CD4-positive, alpha-beta T cell (primary cell): Measurements from ENCODE around the gene CSNK1A1. TPM values are rescaled to one million over a fixed set of nuclear protein-coding genes. Genes with fewer than 3 reads are reported as not detected.
"Not testable (repeated sequence)": the region's sequence is repeated elsewhere in the genome, so short reads cannot be mapped to it uniquely, and the experiment has no call there.

ENCODE experiments used
- ATAC-seq: fragments of 200-7000 bp; cut with Tn5 transposase; one replicate; pipeline ENCODE4 v1.10.0; 2022; ENCODE audit warnings: mild to moderate bottlenecking; ENCODE audit not compliant: poor library complexity
- CTCF ChIA-PET: fragments of 350-600 bp; sonication (Branson Sonifier 250); formaldehyde crosslinking; loops from one replicate; lab custom pipeline; 2021; ENCODE audit warnings: antibody characterized with exemption, inconsistent platforms; lab: Charles Lee
- POLR2A ChIA-PET: fragments of 350-600 bp; sonication (Branson Sonifier 250); formaldehyde crosslinking; loops from one replicate; lab custom pipeline; 2021; ENCODE audit warnings: antibody characterized with exemption, inconsistent platforms; lab: Charles Lee
- DNase-seq, 14 experiments: peaks; one replicate each; pipeline ENCODE4 v3.0.0-alpha.2; 2013 to 2020; ENCODE audit warnings: mixed read lengths in 2 of 14
- H3K27ac ChIP-seq, 2 donors: one replicate each; pipeline versions ENCODE4 v1.5.1 to v1.7.0; 2013; ENCODE audit warnings: low read length in 2 of 2, low read depth in 1 of 2, mild to moderate bottlenecking in 1 of 2
- H3K27me3 ChIP-seq, 2 experiments: 1 replicate in 1 of 2; 2 replicates in 1 of 2; pipeline versions ENCODE4 v1.6.1 to v1.7.0; 2013; ENCODE audit warnings: low read length in 2 of 2, control low read depth in 1 of 2, mild to moderate bottlenecking in 1 of 2, moderate library complexity in 1 of 2; ENCODE audit not compliant: insufficient read depth in 2 of 2, control insufficient read depth in 1 of 2
- H3K36me3 ChIP-seq: one replicate; pipeline ENCODE4 v1.6.1; 2013; ENCODE audit warnings: low read length, control low read depth; ENCODE audit not compliant: insufficient read depth
- H3K4me1 ChIP-seq: one replicate; pipeline ENCODE4 v1.6.1; 2013; ENCODE audit warnings: low read length, control low read depth; ENCODE audit not compliant: insufficient read depth
- H3K4me3 ChIP-seq: one replicate; pipeline ENCODE4 v1.5.1; 2013; ENCODE audit warnings: mild to moderate bottlenecking, low read length, moderate library complexity
- H3K9me3 ChIP-seq, 2 experiments: 1 replicate in 1 of 2; 2 replicates in 1 of 2; pipeline versions ENCODE4 v1.6.1 to v1.7.0; 2013; ENCODE audit warnings: low read length in 2 of 2, mild to moderate bottlenecking in 2 of 2, control low read depth in 1 of 2, moderate library complexity in 1 of 2; ENCODE audit not compliant: control insufficient read depth in 1 of 2, insufficient read depth in 1 of 2
- H3K27ac Mint-ChIP-seq: one replicate; pipeline ENCODE4 v1.8.0; 2020; ENCODE audit warnings: mixed read lengths
- H3K27me3 Mint-ChIP-seq: one replicate; pipeline ENCODE4 v1.8.0; 2021; ENCODE audit warnings: mixed read lengths
- H3K36me3 Mint-ChIP-seq: one replicate; pipeline ENCODE4 v1.8.0; 2021; ENCODE audit warnings: low read depth, mixed read lengths
- H3K4me1 Mint-ChIP-seq: one replicate; pipeline ENCODE4 v1.8.0; 2021; ENCODE audit warnings: low read depth, mixed read lengths
- H3K4me3 Mint-ChIP-seq: one replicate; pipeline ENCODE4 v1.8.0; 2020; ENCODE audit warnings: mild to moderate bottlenecking, mixed read lengths
- H3K9me3 Mint-ChIP-seq: one replicate; pipeline ENCODE4 v1.8.0; 2020; ENCODE audit warnings: mixed read lengths
- intact Hi-C, 2 experiments: fragments of 100-400 bp; cut with DNase I in 1 of 2; cut with micrococcal nuclease in 1 of 2; formaldehyde crosslinking; loops; one replicate each; pipeline versions ENCODE4 v1.15.1 to v1.9.0; 2023 to 2025; cut with DNase I, micrococcal nuclease
- total RNA-seq, 174 experiments: library from RNA in 2 of 174; stranded (reverse) in 2 of 174; gene quantifications; one replicate each; pipeline ENCODE4 v1.2.3 and lab custom pipeline; 2021 to 2026
- TF ChIP-seq, protein P1 (sequence below): fragments of 200-600 bp; IDR thresholded peaks from one replicate; pipeline ENCODE4 v1.8.0; 2022; ENCODE audit warnings: antibody characterized with exemption, mild to moderate bottlenecking

Gene CSNK1A1
- total RNA-seq, 2 experiments from 2014 or later, result 201 to 217 TPM

DNA sequence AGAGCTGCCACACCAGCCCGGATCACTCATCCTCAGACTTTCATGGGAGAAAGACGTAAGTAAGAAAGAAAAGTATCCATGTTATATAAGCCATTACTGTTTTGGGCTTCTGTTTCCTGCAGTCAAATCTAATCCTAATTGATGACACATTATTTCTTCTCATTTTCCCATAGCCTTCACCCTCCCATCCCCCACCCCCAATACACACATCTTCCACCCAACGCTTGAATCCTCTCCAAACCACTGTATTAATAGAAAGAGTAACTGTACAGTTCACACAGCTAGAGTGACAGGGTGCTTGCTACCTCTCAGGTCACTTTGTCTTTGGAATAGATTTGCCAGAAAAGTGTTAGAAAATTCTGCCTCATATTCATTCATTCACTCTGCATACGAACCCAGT is 102.8 kb downstream of the CSNK1A1 start:
- ATAC-seq (no peak), DNase-seq (no peak)
- Histone ChIP-seq H3K27me3 (no peaks in the 10 kb centered on the region), H3K36me3 (no peaks in the 10 kb centered on the region), H3K4me1 (no peaks in the 10 kb centered on the region), H3K27ac (no peak overlapping the region), H3K9me3 (no peaks in the 10 kb centered on the region), H3K4me3 (no peak overlapping the region)
- POLR2A ChIA-PET, result no interaction called here
- TF ChIP-seq, protein P1, sequence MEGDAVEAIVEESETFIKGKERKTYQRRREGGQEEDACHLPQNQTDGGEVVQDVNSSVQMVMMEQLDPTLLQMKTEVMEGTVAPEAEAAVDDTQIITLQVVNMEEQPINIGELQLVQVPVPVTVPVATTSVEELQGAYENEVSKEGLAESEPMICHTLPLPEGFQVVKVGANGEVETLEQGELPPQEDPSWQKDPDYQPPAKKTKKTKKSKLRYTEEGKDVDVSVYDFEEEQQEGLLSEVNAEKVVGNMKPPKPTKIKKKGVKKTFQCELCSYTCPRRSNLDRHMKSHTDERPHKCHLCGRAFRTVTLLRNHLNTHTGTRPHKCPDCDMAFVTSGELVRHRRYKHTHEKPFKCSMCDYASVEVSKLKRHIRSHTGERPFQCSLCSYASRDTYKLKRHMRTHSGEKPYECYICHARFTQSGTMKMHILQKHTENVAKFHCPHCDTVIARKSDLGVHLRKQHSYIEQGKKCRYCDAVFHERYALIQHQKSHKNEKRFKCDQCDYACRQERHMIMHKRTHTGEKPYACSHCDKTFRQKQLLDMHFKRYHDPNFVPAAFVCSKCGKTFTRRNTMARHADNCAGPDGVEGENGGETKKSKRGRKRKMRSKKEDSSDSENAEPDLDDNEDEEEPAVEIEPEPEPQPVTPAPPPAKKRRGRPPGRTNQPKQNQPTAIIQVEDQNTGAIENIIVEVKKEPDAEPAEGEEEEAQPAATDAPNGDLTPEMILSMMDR, result no peak
- Mint-ChIP-seq H3K36me3 (no peaks in the 10 kb centered on the region), H3K9me3 (no peaks in the 10 kb centered on the region), H3K4me3 (no peak overlapping the region), H3K27me3 (no peaks in the 10 kb centered on the region), H3K27ac (no peak overlapping the region), H3K4me1 (peaks cover under 1% of the 10 kb centered on the region)
- CTCF ChIA-PET, result no interaction called here
- intact Hi-C loops, result loop anchor here in 1 of 2 experiments (10.0 kb wide), 1 partner anchor 376 kb away; no protein-coding TSS in a partner anchor

DNA sequence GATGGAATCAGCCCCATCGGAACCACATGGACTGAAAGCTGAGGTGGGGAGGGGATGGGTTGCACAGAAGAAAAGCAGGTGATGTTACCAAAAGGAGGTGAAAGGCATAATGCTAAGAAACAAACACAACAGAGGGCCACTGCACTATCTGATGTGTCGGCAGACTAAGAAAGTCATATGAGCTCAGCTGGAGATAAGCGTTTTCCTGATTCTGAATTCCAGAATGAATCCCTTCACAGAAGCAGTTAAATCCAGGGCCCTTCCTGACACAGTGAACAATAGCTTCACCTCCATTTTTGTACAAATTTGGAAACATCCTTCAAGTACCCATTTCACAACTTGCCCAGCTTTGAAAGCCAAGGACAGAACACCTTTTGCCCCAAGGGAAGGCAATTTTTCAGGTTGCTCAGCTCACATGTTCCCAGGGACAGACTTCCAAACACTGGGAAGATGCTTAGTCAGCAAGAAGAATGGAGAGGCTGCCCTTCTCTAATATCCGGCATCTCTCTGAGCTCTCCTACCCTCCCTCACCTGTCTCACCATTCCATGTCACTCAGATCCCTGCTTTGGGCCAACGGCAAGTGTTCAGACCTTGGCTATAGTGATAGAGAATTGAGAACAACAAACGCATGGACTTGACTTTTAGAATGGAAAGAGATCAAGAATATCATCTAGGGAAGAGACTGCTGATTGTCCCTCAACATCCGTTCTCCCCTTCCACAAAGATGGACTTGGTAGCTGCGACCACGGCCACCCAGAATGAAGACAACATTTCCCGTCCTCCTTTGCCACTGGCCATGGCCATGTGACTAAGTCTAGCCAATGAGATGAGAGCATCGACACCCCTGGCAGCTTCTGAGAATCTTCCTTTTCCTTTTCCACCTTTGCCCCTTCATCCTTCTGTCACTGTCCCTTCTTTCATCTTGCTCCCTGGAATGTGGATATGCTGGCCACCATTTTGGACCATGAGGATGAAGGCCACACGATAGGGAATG is 103.6 kb downstream of the CSNK1A1 start:
- no peaks in the 10 kb centered on the region for H3K27me3 Mint-ChIP-seq
- intact Hi-C loops, result loop anchor here in 1 of 2 experiments (10.0 kb wide), 1 partner anchor 377 kb away; no protein-coding TSS in a partner anchor
- H3K9me3 ChIP-seq, result no peaks in the 10 kb centered on the region
- no peak for ATAC-seq
- ChIA-PET POLR2A (no interaction called here), CTCF (no interaction called here)
- no peaks in the 10 kb centered on the region for H3K27me3 ChIP-seq
- no peak overlapping the region for H3K27ac ChIP-seq
- H3K4me3 Mint-ChIP-seq, result no peak overlapping the region
- no peak for DNase-seq
- no peaks in the 10 kb centered on the region for H3K9me3 Mint-ChIP-seq
- no peak overlapping the region for H3K4me3 ChIP-seq
- no peaks in the 10 kb centered on the region for H3K36me3 Mint-ChIP-seq
- peaks cover 2% of the 10 kb centered on the region for H3K4me1 ChIP-seq
- peaks cover 5% of the 10 kb centered on the region for H3K4me1 Mint-ChIP-seq
- H3K27ac Mint-ChIP-seq, result no peak overlapping the region
- TF ChIP-seq, protein P1, result no peak
- H3K36me3 ChIP-seq, result no peaks in the 10 kb centered on the region

DNA sequence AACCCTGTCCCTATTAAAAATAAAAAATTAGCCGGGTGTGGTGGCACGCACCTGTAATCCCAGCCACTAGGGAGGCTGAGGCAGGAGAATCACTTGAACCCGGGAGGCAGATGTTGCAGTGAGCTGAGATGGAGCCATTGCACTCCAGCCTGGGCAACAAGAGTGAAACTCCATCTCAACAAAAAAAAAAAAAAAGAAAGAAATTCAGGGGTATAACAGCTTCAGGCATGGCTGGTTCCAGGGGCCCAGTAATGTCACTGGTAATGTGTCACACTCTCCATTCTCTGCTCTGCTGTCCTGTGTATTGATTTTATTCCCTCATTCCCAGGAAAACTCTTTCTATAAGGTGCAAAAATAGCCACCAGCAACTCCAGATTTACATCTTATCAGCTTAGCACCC is 104.4 kb downstream of the CSNK1A1 start:
- H3K27ac Mint-ChIP-seq, H3K27me3 ChIP-seq, H3K4me3 Mint-ChIP-seq, DNase-seq, H3K4me3 ChIP-seq, H3K27ac ChIP-seq, ATAC-seq, H3K36me3 ChIP-seq, H3K4me1 ChIP-seq, H3K9me3 ChIP-seq, POLR2A ChIA-PET, H3K4me1 Mint-ChIP-seq, H3K9me3 Mint-ChIP-seq, H3K36me3 Mint-ChIP-seq, H3K27me3 Mint-ChIP-seq: not testable (repeated sequence)
- CTCF ChIA-PET, result interaction anchor here (1.4 kb wide), 1 partner anchor 119 kb away, joined by 4 read pairs; no protein-coding TSS in a partner anchor
- intact Hi-C loops, result loop anchor here in 1 of 2 experiments (10.0 kb wide), 1 partner anchor 378 kb away; no protein-coding TSS in a partner anchor
